ENCODE data around the gene AGTR1.
A peak's percentile ranks its signal among the peaks of the same experiment; 100 is the strongest.
"Not testable (repeated sequence)": the region's sequence is repeated elsewhere in the genome, so short reads cannot be mapped to it uniquely, and the experiment has no call there.

Gene AGTR1

GRCh38 chr3:148759430-148759829 lies 61.7 kb downstream of the AGTR1 start:
- DNase-seq: no peak

GRCh38 chr3:148763156-148763680 lies 65.5 kb downstream of the AGTR1 start:
- DNase-seq: no peak

DNA sequence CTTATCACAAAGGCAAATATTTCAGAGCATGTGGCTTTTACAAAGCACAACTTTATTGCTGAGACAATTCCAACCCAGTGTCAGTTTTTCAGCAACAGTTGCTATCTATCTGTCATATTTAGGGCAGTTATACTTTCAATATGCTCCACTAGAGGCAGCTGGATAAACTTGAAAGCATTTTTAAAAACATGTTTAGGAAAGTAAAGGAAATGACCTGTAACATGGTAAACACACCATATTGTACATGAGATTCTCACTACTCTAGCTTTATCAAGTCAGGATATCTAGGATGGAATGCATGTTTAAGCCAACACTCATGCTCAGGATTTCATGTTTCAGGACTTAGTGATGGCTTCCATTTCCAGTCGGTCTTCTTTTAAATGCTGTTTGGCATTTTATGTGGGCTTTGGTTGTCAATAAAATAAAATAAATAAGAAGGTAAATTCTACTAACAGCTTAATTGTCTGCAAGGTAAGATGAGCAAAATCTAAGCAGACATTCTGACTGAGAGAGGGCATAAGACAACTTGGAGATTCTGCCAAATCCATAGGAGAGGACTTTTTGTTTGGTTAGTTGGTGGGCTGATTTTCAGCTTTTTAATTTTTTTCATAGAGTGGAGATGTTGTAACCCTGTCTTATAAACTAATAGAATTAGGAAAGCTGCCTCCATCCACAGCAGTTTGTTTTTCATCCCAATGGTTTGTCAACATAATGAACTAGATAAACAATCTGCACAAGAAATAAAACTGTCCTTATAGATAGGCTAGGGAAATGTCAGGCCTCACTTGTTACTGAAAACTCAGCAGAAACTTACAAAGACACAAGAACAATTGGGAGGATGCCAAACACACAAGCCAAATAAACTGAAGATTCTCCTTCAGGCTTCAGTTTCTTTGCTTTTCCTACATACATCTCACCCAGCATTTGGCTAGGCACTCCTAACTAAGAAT lies 66.6 kb downstream of the AGTR1 start:
- no peak for DNase-seq

GRCh38 chr3:148772361-148772760 lies 74.7 kb downstream of the AGTR1 start:
- no peak for DNase-seq

- peak in 1 of 2 experiments; percentile 4 for DNase-seq
Measured at GRCh38 chr3:148772835-148773234, 75.1 kb downstream of the AGTR1 start.

- no peak for DNase-seq
Measured at GRCh38 chr3:148773805-148774204, 76.1 kb downstream of the AGTR1 start.

DNA sequence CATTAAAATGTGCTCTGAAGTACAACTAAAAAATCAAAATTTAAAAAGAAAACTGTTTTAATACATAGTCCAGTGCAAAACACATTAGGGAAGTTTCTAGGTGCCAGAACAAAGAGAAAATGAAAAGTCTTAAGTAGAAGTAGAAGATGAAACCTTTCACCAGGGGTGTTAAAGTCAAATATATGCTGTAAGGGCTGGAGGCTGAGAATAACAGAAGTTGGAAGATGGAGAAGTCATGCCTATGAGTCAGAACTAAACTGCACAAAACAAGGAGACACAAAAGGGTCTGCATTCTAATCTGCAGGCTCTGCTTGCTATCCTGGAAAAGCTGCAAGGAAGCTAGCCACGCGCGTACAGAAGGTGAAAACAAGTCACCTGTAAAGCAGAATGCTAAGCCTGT lies 81.2 kb downstream of the AGTR1 start:
- no peak for DNase-seq

GRCh38 chr3:148785026-148785425 lies 87.3 kb downstream of the AGTR1 start:
- DNase-seq: not testable (repeated sequence)

DNA sequence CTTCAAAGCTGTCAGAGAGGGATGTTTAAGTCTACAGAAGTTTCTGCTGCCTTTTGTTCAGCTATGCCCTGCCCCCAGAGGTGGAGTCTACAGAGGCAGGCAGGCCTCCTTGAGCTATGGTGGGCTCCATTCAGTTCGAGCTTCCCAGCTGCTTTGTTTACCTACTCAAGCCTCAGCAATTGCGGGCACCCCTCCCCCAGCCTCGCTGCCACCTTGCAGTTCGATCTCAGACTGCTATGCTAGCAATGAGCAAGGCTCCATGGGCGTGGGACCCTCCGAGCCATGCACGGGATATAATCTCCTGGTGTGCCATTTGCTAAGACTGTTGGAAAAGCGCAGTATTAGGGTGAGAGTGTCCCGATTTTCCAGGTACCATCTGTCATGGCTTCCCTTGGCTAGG lies 88.5 kb downstream of the AGTR1 start:
- DNase-seq: not testable (repeated sequence)

GRCh38 chr3:148789146-148789545 lies 91.4 kb downstream of the AGTR1 start:
- DNase-seq: no peak

DNA sequence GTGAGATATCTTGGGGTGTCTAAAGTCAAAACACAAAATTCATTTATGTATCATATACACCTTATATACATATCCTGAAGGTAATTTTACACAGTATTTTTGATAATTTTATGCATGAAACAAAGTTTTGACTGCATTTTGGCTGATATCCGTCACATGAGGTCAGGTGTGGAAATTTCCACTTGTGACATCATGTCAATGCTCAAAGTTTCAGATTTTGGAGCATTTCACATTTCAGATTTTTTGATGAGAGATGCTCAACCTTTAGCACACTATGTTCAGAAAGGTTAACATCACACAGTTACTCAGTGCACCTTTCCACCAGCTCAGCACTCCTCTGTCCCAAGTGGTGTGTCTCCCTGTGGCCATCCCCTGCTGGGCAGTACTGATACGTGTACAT lies 92.2 kb downstream of the AGTR1 start:
- DNase-seq: no peak

- no peak for DNase-seq
Measured at GRCh38 chr3:148790370-148790769, 92.7 kb downstream of the AGTR1 start.

GRCh38 chr3:148790851-148791735 lies 93.4 kb downstream of the AGTR1 start:
- DNase-seq: peak; percentile 59 to 95

DNA sequence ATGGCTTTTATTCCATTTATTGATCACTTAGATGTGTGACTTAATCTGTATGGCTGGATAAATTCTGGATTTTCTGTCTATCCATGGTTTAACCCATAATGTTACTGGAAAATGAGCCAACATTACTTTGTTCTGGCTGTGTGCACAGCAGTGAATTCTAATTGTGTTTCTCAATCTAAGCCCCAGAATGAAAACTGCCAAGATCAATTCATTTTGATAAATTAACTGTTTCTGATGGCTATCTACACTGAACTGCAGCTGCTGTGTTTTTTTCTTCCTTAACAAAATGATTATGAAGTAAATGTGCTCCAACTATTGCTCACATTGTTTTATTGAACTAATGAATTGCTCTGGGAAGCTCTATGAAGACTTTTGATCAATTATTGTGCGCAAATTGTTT lies 94.2 kb downstream of the AGTR1 start:
- no peak for DNase-seq

DNA sequence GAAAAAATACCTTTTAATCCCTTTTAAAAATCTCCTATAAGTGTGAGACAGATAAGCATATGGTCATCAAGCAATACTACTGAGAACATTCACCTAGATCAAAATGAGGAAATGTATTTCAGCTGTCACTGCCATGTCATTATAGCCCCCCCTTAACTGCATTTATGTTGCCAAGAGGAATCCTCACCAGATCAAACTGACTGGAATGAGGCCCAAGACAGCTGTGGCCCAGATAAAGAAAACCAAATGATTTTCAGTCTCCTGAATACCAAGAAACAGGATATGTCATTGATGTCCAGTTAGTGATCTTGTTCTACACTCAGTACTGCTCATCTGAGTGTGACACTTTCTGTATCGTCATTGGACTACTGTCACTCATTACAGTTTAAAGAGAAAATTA lies 94.8 kb downstream of the AGTR1 start:
- DNase-seq: no peak

Data from cerebellar nuclear complex (tissue), 1 donor.